Measurements from ENCODE around the gene RASGRP4.
A peak's percentile ranks its signal among the peaks of the same experiment; 100 is the strongest.
"Not testable (repeated sequence)": the region's sequence is repeated elsewhere in the genome, so short reads cannot be mapped to it uniquely, and the experiment has no call there.

The RASGRP4 gene

DNA sequence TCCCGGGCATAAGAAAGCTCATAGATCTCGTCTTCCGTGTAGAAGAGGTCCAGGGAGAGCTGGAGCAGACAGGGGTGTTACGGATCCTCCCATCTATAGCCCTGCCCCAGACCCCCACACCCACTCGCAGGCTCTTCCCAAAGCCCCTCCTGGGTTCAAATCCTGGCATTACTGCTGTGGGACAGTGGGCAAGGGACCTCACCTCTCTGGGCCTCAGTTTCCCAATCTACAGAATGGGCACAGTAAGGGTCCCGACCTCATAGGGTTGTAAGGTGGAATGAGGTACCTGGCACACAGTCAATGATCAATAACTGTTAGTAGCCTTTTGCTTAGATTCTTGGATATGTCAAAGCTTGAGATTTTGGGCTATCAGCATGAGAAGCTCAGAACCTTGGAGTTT, 12.6 kb downstream of the RASGRP4 start:
- DNase-seq (ENCODE audit: low spot score) = no peak

DNA sequence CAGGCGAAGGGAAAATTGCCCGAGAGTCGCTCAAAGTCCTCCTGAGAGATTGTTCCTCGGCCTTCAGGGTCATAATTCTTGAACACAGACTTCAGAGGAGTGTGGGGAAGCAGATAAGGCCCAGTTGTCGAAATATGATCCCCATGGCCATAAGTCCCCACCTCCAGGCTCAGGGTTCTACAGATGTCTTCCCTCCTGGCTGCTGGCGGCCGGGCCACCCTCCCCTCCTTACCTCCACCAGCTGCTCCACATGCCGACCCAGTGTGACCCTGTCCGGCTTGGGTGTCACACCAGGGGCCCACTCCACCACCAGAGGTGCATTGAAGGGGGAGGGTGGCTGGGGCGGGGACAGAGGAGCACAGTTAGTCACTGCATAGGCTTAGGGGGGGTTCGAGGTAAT, 13.1 kb downstream of the RASGRP4 start:
- no peak for DNase-seq (ENCODE audit: low spot score)

DNA sequence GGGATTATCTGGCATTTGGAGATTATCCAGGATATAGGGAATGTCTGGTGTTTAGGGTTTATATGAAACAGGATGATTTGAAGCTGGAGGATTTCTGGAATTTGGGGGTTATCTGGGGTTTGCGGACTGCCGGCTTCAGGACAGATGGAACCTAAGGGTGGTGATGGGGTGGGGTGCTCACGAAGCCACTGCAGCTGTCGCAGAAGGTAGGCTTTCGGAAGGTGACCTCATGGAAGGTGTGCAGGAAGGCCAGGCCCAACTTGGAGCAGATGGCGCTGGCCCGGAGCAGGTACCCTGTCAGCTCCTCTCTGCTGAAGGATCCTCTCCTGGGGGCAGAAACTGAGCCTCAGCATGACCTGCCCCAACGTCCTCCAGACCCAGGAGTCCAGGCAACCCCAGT, 13.5 kb downstream of the RASGRP4 start:
- DNase-seq (ENCODE audit: low spot score) = no peak

DNA sequence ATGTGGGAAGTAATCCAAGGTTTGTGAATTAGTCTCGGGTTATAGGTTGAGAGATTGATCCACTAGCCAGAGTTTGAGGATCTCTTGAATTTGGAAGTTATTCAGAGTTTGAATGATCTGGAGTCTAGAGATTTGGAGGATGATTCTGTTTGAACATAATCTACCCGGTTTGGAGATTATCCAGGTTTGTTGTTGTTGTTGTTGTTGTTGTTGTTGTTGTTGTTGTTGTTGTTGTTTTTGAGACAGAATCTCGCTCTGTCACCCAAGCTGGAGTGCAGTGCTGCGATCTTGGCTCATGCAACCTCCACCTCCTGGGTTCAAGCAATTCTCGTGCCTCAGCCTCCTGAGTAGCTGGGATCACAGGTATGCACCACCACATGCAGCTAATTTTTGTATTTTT, 14.1 kb downstream of the RASGRP4 start:
- not testable (repeated sequence) for DNase-seq (ENCODE audit: low spot score)

DNA sequence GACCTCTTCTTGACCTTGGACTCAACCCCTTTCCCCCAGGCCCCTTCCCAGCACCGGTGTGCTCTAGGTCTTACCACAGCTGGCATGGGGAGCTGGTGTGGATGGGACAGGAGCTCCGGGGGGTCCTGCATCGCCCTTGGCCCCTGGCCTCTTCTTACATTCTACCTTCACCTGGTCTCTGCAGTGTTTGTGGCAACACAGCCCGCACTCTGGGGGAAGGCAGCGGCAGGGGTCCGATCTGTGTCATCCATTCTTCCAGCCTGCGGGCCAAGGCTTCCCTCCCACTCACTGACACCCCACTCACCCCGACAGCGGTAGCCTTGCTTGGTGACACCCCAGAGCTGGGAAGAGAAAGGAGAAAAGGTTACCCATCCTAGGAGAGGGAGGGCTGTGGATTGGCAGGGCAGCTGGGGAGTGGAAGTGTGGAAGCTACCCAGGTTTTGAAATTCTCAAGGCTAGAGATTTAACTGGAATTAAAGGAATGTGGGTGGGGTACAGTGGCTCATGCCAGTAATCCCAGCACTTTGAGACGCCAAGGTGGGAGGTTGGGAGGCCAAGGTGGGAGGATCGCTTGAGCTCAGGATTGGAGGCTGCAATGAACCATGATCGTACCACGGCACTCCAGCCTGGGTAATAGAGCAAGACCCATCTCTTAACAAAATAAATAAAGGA, 14.8 kb downstream of the RASGRP4 start:
- no peak for DNase-seq (ENCODE audit: low spot score)

DNA sequence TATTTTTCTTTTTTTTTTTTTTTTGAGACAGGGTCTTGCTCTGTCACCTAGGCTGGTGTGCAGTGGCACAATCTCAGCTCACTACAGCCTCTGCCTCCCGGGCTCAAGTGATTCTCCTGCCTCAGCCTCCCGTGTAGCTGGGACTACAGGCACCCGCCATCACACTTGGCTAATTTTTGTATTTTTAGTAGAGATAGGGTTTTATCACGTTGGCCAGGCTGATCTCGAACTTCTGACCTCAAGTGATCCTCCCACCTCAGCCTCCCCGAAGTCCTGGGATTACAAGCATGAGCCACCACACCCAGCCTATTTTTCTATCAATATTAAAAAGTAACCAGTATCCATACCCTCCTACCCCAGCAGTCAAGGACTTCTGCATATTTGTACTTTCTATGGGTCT, 15.6 kb downstream of the RASGRP4 start:
- not testable (repeated sequence) for DNase-seq (ENCODE audit: low spot score)

DNA sequence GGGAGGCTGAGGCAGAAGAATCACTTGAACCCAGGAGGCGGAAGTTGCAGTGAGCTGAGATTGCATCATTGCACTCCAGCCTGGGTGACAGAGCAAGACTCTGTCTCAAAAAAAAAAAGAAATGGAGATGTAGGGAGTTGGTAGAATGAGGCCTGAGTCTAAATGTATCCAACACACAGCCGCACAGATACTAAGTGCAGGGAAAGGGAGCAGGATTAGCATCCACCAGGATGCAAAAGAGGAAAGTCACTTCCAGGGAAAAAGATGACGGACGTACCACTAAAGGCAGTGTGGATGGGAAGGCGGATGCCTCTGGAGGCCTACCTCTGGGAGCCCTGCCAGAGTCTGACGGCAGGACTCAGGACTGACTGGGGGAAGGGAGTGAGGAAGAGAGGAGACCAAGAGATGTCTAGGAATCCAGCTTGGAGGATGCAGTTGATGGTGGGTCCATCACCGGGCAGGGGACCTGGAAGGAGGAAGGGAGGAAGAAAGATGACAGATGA, 16.3 kb downstream of the RASGRP4 start:
- DNase-seq (ENCODE audit: low spot score) = no peak

DNA sequence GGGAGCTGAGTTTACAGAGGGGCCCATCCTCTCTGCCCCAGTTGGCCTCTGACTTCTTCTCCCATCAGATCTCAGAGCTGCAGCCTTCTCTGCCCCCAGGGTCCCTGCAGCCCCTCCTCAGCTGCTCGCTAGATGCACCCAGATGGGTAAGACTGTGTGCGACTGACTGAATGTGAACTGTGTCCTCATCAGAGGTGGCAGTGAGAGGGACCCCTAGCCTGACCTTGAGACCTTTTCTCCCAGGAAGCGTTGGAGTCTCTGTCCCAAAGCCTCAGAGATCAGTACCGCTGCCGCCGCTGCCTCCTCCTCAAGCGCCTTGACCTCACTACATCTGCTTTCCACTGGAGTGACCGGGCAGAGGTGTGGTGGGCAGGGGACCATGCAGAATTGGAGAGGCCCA, 20.7 kb downstream of the RASGRP4 start:
- DNase-seq (ENCODE audit: low spot score) = no peak

DNA sequence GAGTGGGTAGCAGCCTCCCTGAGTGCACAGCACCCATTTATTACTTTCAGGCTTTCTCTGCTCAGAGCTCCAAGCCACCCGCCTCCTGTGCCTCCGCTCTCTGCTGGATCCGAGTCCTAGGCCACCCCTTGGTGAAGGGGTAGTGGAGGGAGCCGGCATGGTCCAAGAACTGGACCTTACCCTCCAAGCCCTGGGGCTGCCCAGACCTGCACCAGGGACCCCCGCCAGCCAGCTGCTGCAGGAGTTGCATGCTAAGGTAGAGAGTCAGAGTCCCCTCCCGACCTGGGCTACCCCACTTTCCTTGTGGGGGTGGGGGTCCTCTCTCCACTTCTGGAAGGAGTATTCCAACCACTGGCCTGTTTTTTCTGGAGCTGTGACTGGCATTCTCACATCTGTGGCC, 21.2 kb downstream of the RASGRP4 start:
- no peak for DNase-seq (ENCODE audit: low spot score)

DNA sequence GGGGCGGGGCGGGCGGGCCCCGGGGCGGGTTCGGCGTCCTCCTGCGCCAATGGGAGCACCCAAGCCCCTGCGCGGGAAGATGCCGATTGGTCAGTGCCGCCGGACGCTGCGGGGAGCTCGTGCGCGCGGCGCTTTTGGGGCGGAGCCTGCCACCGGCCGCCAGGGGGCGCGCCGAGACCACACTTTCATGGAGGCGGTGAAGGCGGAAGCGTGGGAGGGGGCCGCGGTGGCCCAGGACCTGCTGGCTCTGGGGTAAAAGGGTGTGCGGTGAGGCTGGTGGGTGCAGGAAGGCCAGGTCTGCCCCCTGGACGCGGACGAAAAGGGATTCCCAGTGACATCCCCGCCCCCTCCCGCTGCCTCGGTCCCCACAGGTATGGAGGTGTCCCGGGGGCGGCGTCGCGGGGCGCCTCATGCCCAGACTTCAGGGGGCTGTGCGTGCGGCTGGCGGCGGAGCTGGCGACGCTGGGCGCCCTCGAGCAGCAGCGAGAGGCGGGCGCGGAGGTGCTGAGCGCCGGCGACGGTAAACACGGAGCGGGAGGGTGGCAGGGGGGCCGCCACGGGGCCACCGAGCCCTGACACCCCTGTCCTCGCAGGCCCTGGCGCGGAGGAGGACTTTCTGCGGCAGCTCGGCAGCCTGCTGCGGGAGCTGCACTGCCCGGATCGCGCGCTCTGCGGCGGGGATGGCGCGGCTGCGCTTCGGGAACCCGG, 22.9 kb downstream of the RASGRP4 start, which contains the start of gene FAM98C:
Gene FAM98C (plus strand): TSS at position 127 of the 708 bp plus-strand sequence. CDS start 61 bp downstream, at position 188.
- DNase-seq (ENCODE audit: low spot score) = peak; percentile 93

DNA sequence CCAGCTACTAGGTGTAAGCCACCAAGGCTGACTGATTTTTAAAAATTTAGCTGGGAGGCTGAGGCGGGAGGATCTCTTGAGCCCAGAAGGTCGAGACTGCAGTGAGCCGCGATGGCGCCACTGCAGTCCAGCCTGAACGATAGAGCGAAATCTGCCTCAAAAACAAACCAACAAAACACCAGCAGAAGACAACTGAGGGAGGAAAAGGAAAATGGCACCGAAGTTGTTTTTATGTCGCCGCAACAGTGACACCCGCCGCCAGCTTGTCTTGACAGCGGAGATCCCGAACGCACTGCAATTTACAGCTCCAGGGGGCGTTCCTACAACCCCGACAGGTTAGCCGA, 23.4 kb downstream of the RASGRP4 start:
- no peak for DNase-seq (ENCODE audit: low spot score)

DNA sequence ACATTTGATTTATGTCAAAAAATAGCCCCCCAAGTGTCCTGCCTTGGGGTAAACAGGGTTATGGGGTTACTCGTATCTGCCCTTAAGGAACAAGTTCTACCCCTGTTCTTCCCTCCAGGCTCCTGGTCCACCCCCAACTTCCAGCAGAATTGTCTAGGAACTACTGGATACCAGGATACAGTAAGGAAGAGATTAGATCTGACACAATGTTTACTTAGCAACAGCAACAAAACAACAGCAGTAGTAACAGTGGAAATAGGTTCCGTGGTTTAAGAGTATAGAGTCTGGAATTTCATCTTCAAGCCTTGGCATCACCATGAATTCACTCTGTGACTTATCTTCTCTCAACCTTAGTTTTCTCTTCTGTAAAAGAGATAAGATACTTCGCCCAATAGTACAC, 24.9 kb downstream of the RASGRP4 start:
- no peak for DNase-seq (ENCODE audit: low spot score)

DNA sequence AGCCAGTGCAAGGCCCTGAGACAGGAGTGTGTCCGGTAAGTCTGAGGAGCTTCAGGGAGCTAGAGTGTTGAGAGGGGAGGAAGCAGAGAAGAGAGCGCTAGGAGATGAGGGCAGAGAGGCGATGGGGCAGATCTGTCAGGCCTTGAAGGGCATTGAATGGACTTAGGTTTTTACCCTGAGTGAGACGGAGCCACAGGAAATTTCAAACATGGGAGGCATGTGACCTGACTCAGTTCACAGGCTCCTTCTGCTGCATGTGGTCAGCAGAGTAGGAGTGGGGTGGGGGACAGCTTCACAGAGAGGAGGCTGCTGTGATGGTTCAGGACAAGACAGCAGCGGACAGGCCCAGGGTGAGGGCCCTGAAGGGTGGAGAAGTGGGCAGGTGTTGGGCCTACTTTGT, 25.7 kb downstream of the RASGRP4 start:
- DNase-seq (ENCODE audit: low spot score) = no peak

DNA sequence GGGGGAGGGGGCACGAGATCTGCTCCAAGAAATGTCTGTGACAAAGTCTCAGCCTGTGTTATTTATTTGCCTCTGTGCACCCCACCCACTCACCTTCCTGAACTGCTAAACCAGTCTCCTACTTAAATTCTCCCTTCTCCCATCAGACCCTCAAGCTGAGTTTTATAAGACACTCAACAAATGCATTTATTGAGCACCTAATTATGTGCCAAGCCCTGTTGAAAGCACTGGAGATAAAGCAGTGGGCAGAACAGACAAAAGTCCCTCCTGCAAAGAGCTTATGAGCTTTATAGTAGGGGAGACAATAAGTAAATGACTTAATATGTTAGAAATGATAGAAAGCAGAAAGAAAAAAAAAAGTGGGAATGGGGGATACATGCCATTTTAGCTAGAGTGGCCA, 26.5 kb downstream of the RASGRP4 start:
- DNase-seq (ENCODE audit: low spot score) = no peak

DNA sequence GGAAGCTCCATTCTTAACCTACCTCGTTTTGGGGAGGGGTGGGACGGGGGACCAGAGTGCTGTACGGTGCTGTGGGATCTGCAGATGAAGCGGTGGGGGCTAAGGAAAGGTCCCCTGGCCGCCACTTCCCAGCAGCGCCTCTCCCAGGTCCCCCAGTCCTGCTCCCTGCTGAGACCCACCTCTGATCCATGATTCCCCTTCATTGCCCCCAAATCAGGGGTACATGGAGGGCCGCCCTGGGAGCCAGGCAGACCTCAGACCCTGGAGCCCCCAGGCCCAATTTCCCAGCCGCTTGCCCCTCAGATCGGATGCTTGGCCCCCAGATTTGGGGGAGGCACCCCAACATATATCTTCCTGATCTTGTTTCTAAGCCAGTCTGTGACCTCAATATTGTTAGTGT, 26.9 kb downstream of the RASGRP4 start:
- DNase-seq (ENCODE audit: low spot score) = no peak

DNA sequence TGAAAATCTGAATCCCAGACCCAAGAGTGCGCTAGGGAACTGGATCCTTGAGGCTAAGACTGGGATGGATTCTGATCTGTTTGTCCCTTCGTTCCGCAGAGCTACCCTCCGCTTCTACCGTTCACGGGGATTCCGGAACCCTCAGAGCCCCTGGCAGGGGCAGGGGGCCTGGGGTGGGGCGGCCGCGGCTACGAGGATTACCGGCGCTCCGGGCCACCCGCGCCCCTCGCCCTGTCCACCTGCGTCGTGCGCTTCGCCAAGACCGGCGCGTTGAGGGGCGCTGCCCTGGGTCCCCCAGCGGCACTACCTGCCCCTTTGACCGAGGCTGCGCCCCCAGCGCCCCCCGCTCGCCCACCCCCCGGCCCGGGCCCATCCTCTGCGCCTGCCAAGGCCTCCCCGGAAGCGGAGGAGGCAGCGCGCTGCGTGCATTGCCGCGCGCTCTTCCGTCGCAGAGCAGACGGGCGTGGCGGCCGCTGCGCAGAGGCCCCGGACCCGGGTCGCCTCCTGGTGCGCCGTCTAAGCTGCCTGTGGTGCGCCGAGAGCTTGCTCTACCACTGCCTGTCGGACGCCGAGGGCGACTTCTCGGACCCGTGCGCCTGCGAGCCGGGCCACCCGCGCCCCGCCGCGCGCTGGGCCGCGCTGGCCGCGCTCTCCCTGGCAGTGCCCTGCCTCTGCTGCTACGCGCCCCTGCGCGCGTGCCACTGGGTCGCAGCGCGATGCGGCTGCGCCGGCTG, 30.5 kb downstream of the RASGRP4 start:
- no peak for DNase-seq (ENCODE audit: low spot score)

DNA sequence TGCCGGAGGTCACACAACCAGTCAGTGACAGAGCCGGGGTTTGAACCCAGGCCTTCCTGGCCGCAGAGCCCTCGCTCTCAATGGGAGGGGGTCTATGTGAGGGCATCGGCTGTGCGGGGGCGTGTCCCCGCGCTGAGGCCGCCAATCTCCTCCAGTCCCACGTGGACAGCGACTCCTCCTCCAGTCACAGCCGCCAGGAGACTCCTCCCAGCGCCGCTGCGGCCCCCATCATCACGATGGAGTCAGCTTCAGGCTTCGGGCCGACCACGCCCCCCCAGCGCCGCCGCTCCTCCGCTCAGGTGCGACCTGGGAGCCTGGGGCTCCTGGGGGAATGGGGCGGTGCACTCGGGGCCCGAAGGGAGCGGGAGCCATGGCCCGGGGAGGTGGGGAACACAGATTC, 31.5 kb downstream of the RASGRP4 start:
- DNase-seq (ENCODE audit: low spot score) = no peak

DNA sequence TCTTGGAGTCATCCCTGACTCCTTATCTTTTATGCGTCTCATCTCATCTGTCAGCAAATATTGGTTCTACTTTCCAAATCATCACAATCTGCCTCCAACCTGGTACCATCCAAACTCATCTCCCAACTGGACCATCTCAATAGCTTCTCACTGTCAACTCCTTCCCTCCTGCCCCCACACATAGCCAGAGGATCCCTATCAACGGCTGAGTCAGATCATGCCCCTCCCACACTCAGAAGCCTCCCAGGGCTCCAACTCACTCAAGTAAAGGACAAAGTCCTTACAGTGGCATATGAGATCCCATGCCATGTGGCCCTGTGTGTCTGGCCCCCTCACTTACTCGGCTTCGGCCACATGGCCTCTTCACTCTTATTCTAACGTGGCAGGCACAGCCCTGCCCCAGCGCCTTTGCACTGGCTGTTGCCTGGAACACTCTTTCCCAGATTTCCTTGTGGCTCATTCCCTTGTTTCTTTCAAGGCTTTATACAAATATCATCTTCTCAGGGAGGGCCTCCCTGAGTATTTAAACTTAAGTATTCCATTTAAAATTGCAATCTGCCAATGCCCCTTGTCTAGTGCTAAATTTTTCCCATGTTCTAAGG, 33.2 kb downstream of the RASGRP4 start:
- no peak for DNase-seq (ENCODE audit: low spot score)

DNA sequence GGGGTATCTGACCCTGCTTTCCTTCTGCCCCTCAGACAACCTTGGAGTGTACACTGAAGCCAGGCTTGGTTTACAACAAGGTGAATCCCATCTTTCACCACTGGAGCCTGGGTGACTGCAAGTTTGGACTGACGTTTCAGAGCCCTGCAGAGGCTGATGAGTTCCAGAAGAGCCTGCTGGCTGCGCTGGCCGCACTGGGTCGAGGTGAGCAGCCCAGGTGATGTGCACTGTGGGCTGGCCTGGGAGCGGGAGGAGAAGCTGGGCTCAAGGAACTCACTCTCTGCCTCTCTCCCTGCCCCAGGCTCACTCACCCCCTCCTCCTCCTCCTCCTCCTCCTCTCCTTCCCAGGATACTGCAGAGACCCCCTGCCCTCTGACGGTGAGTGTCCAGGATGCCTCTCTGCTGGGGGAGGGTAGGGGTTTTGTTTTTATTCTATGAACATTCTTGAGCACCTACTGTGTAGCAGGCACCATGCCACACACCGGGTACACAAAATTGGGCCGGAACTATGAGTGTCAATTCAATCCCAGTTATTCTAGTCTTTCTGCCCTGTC, 34.0 kb downstream of the RASGRP4 start:
- no peak for DNase-seq (ENCODE audit: low spot score)

DNA sequence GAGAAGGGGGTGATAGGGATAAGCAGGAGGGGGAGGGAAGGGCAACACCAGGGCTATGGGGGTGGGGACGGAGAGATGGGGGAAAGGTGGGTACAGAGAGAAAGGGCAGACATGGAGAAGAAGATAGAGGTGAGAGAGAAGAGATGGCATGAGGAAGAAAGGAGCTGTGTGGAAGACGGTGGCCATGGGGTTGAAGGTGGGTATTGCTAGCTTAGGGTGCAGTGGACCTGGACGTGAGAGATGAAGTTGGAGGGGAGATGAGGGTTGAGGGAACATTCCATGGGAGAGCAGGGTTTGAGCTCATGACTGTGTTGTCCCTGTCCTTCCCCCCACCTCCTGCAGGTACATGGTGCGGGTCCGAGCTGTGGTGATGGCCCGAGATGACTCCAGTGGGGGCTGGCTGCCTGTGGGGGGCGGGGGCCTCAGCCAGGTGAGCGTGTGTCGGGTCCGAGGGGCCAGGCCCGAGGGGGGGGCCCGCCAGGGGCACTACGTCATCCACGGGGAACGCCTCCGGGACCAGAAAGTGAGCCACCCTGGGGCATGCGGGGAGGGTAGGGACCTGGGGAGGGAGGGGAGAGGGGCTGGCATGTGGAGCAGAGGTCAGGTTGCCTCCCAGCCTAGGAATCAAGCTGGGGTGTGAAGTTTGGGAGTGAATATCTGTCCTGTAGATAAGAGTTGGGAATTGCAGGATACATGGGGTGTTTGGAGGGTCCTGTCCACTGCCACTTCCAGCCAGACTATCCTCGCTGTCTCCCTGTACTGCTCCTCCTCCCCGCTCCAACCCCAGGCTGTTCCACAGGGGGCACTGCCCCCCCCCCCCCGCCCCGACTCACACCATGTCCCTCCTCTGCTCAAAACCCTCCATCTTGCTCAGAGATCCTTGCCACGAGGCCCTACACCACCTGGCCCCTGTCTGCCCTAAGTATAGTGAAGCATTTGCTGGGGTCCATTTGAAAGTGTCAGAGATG, 35.8 kb downstream of the RASGRP4 start:
- DNase-seq (ENCODE audit: low spot score) = no peak
